Renal cortex interstitium (tissue), 11 donors: ENCODE measurements around the gene LRPPRC. TPM values are rescaled to one million over a fixed set of nuclear protein-coding genes. Genes with fewer than 3 reads are reported as not detected.

Experiments used
- DNase-seq, 11 donors: peaks; one replicate each; pipeline ENCODE4 v3.0.0-alpha.2; 2013; ENCODE audit warnings: low read depth in 9 of 11, low spot score in 4 of 11; ENCODE audit errors: extremely low read depth in 1 of 11
- polyA plus RNA-seq, 3 donors: library from polyadenylated mRNA; unstranded; fragments of 120-200 nt; gene quantifications; one replicate each; pipeline ENCODE4 v1.2.1, GENCODE V29; 2013; ENCODE audit not compliant: insufficient read length in 3 of 3

The LRPPRC gene
- polyA plus RNA-seq, 3 donors, result 105 to 122 (median 121) TPM

DNA sequence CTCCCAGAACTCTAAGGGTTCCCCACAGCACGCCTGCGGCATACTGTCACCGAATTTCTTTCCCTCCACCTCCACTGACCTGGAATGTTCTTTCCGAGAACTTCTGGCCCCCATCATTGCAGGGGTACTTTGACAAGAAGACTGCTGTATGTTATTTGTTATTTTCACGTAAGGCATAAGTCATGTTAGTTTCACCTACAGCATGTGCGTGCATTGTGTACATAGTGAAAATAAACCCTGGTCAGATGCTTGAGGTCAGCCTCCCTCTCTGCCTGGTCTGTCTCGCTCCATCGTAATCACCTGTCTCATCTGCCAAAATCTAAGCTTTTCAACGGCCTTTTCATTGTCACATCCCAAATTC is 152.9 kb downstream of the LRPPRC start:
- no peak for DNase-seq

- DNase-seq, result no peak
Observed at GRCh38 chr2:43841949-43842865, 153.6 kb downstream of the LRPPRC start.

DNA sequence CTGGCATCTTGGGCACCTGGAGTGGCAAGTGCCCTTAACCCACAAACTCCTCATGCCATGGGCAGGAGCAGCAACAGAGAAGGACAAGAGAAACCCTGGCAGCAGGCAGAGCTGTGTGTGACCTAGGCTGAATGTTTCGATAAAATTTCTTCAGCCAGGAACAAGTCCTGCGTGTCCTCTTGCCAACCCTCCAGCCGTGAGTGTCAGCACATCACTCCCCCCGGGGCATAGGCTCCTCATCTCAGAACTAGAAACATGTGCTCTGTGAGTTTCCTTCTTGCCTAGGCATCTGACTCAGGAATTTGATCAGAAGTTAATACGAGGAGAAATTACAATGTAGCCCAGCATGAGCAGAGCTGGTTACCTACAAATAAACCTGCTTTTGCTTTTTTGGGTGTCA is 154.8 kb downstream of the LRPPRC start:
- DNase-seq, result no peak

GRCh38 chr2:43839776-43840564 is 155.8 kb downstream of the LRPPRC start:
- no peak for DNase-seq

- no peak for DNase-seq
Observed at GRCh38 chr2:43838560-43839267, 157.1 kb downstream of the LRPPRC start, which contains the start of the genes ABCG5 and ABCG8. Gene ABCG5, minus strand, starts transcription at chr2:43838839. Its CDS starts 160 bp downstream, at chr2:43838679. Gene ABCG8, plus strand, starts transcription at chr2:43838971. Its CDS starts 83 bp downstream, at chr2:43839054.

DNA sequence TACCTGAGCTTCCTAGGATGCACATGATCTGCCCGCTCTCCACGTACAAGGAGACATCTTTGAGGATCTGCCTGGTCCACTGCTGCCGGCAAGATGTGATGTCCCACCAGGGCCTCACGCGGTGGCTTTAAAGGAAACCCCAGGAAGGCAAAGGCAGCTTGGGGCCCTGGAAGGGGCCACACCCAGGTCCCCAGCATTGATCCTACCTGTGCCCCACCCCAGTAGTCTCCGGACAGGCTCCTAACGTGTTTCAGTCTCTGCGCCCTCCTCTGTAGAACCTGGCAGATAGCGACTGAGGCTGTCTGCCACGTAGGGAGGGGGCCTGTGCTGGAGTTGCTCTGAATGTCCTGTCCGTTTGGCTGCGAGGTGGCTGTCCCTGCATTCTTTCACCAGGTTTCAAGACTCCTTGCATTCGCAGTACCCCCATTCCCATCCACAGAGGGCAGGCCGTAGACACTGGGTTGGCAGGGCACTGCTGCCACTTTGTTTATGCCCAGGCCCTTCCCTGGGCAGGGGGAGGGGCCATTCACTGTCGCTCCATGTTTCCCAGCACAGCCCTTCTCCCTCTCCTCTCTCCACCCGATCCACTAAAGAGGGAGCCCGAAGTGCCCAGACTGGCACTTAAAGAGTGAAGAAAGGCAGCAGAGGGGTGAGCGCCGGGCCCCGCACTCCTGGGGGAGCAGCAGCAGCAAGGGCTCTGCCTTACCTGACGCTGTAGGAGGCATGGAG is 157.8 kb downstream of the LRPPRC start:
- no peak for DNase-seq

DNA sequence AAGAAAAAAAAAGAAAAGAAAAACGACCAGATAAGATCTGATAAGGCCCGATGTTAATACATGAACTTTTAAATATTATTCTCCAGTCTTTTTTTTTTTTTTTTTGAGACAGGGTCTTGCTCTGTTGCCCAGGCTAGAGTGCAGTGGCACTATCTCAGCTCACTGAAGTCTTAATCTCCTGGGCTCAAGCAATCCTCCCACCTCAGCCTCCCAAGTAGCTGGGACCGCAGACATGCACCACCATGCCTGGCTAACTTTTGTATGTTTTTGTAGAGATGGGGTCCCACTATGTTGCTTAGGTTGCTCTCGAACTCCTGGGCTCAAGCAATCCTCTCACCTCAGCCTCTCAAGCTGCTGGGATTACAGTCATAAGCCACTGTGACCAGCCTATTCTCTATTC is 158.8 kb downstream of the LRPPRC start:
- no peak for DNase-seq

Other genes with a start within 250 kb of the LRPPRC start
- gene DYNC2LI1, start 221.9 kb downstream of the LRPPRC start, polyA plus RNA-seq, result 10 to 100 TPM; 52.0 to 98.9 (median 81.2) TPM
- under 1 TPM; 0.44 to 0.91 (median 0.55) TPM for gene ABCG5, start 157.2 kb downstream of the LRPPRC start, polyA plus RNA-seq
- 1 to 10 TPM in 1 of 3 donors, under 1 TPM in 2; 0.75 to 1.2 (median 0.84) TPM for gene ABCG8, start 157.0 kb downstream of the LRPPRC start, polyA plus RNA-seq
- gene PPM1B, start 172.9 kb upstream of the LRPPRC start, polyA plus RNA-seq, result 10 to 100 TPM; 62.1 to 85.4 (median 74.1) TPM